NOMO-1 treated with DMSO at 0.1 percent for 48 hours (cell line): Measurements from ENCODE around the gene KCTD21.

ENCODE experiments used
- DNase-seq: peaks from one replicate; lab custom pipeline; 2025; ENCODE audit not compliant: unreplicated experiment; lab: John Stamatoyannopoulos, UW

Gene KCTD21

GRCh38 chr11:78219493-78220217, 31.2 kb upstream of the KCTD21 start:
- no peak for DNase-seq

- no peak for DNase-seq
Measured at GRCh38 chr11:78218707-78219492, 30.5 kb upstream of the KCTD21 start.

GRCh38 chr11:78217650-78218541, 29.5 kb upstream of the KCTD21 start:
- no peak for DNase-seq

GRCh38 chr11:78216571-78217287, 28.3 kb upstream of the KCTD21 start:
- no peak for DNase-seq

- no peak for DNase-seq
Measured at GRCh38 chr11:78216021-78216420, 27.6 kb upstream of the KCTD21 start.

- no peak for DNase-seq
Measured at GRCh38 chr11:78214331-78215194, 26.1 kb upstream of the KCTD21 start.

GRCh38 chr11:78213526-78214330, 25.3 kb upstream of the KCTD21 start:
- no peak for DNase-seq

GRCh38 chr11:78212586-78213371, 24.4 kb upstream of the KCTD21 start:
- DNase-seq: no peak

GRCh38 chr11:78211565-78211964, 23.1 kb upstream of the KCTD21 start:
- DNase-seq: no peak

GRCh38 chr11:78210000-78210608, 21.7 kb upstream of the KCTD21 start:
- DNase-seq: no peak

- no peak for DNase-seq
Measured at GRCh38 chr11:78209478-78209877, 21.1 kb upstream of the KCTD21 start.

- no peak for DNase-seq
Measured at GRCh38 chr11:78208257-78209165, 20.1 kb upstream of the KCTD21 start.

GRCh38 chr11:78207532-78208256, 19.3 kb upstream of the KCTD21 start:
- no peak for DNase-seq

GRCh38 chr11:78205691-78206090, 17.3 kb upstream of the KCTD21 start:
- no peak for DNase-seq

GRCh38 chr11:78205256-78205655, 16.8 kb upstream of the KCTD21 start:
- no peak for DNase-seq

- no peak for DNase-seq
Measured at GRCh38 chr11:78203184-78203583, 14.8 kb upstream of the KCTD21 start.
